Heart right ventricle (tissue), 16 donors: ENCODE results near the gene USE1. TPM values are rescaled to one million over a fixed set of nuclear protein-coding genes. Genes with fewer than 3 reads are reported as not detected.

Source experiments
- ATAC-seq, 8 donors: fragments of 200-7000 bp; cut with Tn5 transposase; one replicate each; pipeline ENCODE4 v1.9.1; 2020; ENCODE audit warnings: mild to moderate bottlenecking in 8 of 8, moderate library complexity in 8 of 8, moderate number of reproducible peaks in 1 of 8
- DNase-seq, 2 donors: peaks; one replicate each; pipeline ENCODE4 v3.0.0-alpha.2; 2020
- H3K27ac ChIP-seq, 10 donors: fragments of 200-600 bp; sonication (generic) in 2 of 10; one replicate each; pipeline versions ENCODE4 v1.5.0 to v1.8.0; 2020 to 2022; ENCODE audit warnings: mild to moderate bottlenecking in 3 of 10
- H3K27me3 ChIP-seq, 7 donors: fragments of 200-600 bp; one replicate each; pipeline ENCODE4 v1.8.0; 2021 to 2022; ENCODE audit warnings: mild to moderate bottlenecking in 2 of 7
- H3K36me3 ChIP-seq, 9 donors: fragments of 200-600 bp; sonication (generic) in 1 of 9; one replicate each; pipeline versions ENCODE4 v1.5.0 to v1.8.0; 2020 to 2022; ENCODE audit warnings: mild to moderate bottlenecking in 2 of 9
- H3K4me1 ChIP-seq, 9 donors: fragments of 200-600 bp; sonication (generic) in 1 of 9; one replicate each; pipeline versions ENCODE4 v1.5.0 to v1.8.0; 2020 to 2022; ENCODE audit warnings: mild to moderate bottlenecking in 4 of 9
- H3K4me3 ChIP-seq, 10 donors: fragments of 200-600 bp; sonication (generic) in 2 of 10; one replicate each; pipeline versions ENCODE4 v1.5.0 to v1.8.0; 2020 to 2022; ENCODE audit warnings: mild to moderate bottlenecking in 7 of 10, moderate library complexity in 2 of 10
- H3K9me3 ChIP-seq, 11 donors: fragments of 200-600 bp in 10 of 11; sonication (generic) in 2 of 11; one replicate each; pipeline versions ENCODE4 v1.5.0 to v1.8.0; 2013 to 2022; ENCODE audit warnings: mild to moderate bottlenecking in 2 of 11, control low read depth in 1 of 11, moderate library complexity in 1 of 11
- CTCF ChIP-seq, 9 donors: fragments of 200-600 bp; sonication (generic) in 2 of 9; IDR thresholded peaks; one replicate each; pipeline versions ENCODE4 v1.5.0 to v1.8.0; 2021 to 2022; ENCODE audit warnings: antibody characterized with exemption in 9 of 9, mild to moderate bottlenecking in 5 of 9, moderate library complexity in 1 of 9
- WGBS, 2 donors: extraction: QIAGEN DNeasy Blood & Tissue Kit; methylation state at CpG; one replicate each; pipeline ENCODE4 v1.1.7; 2013; ENCODE audit warnings: inconsistent platforms in 1 of 2; 5-methylcytosine and 5-hydroxymethylcytosine counted together
- intact Hi-C, 10 donors: fragments of 100-400 bp; cut with DNase I; formaldehyde crosslinking; loops; one replicate each; pipeline versions ENCODE4 v1.11.1 to v1.14.2; 2022
- polyA plus RNA-seq, 2 donors: library from polyadenylated mRNA; stranded (reverse); fragments of 200-250 nt; gene quantifications; one replicate each; pipeline ENCODE4 v1.2.3, GENCODE V29; 2013
- total RNA-seq, 10 donors: library from RNA; stranded (reverse); fragmentation: NEBNext Ultra II Directional in 3 of 10; extraction: Animal tissue kit (Norgen Biotek cat#: 25700) in 3 of 10; gene quantifications; one replicate each; pipeline versions ENCODE4 v1.2.1 to v1.2.4, GENCODE V29; 2021 to 2023
- donor health status: Arrhythmogenic right ventricular cardiomyopathy.
- donor health status: ischemic (EF 13 %, LVEDD 7.1; RV severe dilation, severe dysfunction).
- donor health status: healthy with polysubstance abuse.
- donor health status: DM: no; HTN: yes; CAD: no.
- donor health status: DM: no; HTN: no; CAD: no.
- donor health status: ischemic (EF 25% LVEDD 6.9; RV normal size, moderate dysfunction).
- donor health status: ischemic (EF 25% LVEDD 5.7; RV mildly dilated, moderate dysfunction).
- donor health status: healthy.
- donor health status: DM: yes; HTN: yes; CAD: no.
- donor health status: Ischemic cardiomyopathy.
- donor health status: ischemic (EF 35%, LVEDD 5.7; RV mildly dilated, moderate dysfunction).
- donor health status: nonischemic (EF 11% LVEDD 7.7; RV severe dilation, severe dysfunction).
- donor health status: DM: yes; HTN: yes; CAD: no.
- donor health status: PGD.
- donor health status: ischemic (EF 29% LVEDD 5.4; RV normal size, mild dysfunction).
- donor health status: nonischemic (EF 23%, LVEDD 6.1; RV moderate dilation, normal function).

USE1 gene
- total and polyA plus RNA-seq, 12 donors, result 25.1 to 67.6 (median 30.2) TPM

- no peak for ATAC-seq
- 73 to 75% methylated on average over 18 of the region's 18 CpGs for WGBS, 2 donors
- Histone ChIP-seq H3K27ac (no peak overlapping the region), H3K9me3 (peaks cover 0 to 16% (median 6%) of the 10 kb centered on the region in 11 donors), H3K27me3 (no peaks in the 10 kb centered on the region), H3K36me3 (peaks cover 0 to 90% (median 0%) of the 10 kb centered on the region in 9 donors), H3K4me1 (no peaks in the 10 kb centered on the region), H3K4me3 (no peak overlapping the region)
- no peak for DNase-seq
- intact Hi-C loops, result no loop called here
- TF ChIP-seq CTCF (IDR thresholded peaks at IDR 0.05), result no peak
Measured at GRCh38 chr19:17255150-17255621, 40.0 kb downstream of the USE1 start.

DNA sequence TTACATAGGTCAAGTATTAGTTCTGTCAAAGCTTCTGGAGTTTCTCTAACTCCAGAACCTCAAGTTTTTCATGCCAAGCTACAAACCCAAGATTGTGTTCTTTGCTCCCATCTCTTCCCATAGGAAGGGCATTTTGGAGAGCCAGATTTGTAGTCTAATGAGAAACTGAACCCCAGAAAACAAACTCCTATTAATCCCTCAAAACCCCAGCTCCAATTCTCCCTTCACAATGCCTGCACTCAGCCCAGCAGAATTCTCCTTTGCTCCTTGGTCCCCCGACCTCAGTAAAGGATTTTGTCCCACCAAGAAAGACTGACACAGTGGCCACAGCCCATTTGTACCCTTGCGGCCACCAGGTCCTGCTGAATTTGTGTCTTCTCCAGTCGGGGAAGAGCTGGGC, 41.0 kb downstream of the USE1 start:
- Histone ChIP-seq H3K4me3 (no peak overlapping the region), H3K27me3 (no peaks in the 10 kb centered on the region), H3K4me1 (peaks cover 0 to 9% (median 0%) of the 10 kb centered on the region in 9 donors), H3K36me3 (peaks cover 0 to 85% (median 0%) of the 10 kb centered on the region in 9 donors), H3K27ac (no peak overlapping the region), H3K9me3 (peaks cover 0 to 16% (median 6%) of the 10 kb centered on the region in 11 donors)
- no peak for ATAC-seq
- WGBS, 2 donors, result 86 to 87% methylated on average over 3 of the region's 3 CpGs
- TF ChIP-seq CTCF (IDR thresholded peaks at IDR 0.05), result no peak
- intact Hi-C loops, result no loop called here
- DNase-seq, result no peak

DNA sequence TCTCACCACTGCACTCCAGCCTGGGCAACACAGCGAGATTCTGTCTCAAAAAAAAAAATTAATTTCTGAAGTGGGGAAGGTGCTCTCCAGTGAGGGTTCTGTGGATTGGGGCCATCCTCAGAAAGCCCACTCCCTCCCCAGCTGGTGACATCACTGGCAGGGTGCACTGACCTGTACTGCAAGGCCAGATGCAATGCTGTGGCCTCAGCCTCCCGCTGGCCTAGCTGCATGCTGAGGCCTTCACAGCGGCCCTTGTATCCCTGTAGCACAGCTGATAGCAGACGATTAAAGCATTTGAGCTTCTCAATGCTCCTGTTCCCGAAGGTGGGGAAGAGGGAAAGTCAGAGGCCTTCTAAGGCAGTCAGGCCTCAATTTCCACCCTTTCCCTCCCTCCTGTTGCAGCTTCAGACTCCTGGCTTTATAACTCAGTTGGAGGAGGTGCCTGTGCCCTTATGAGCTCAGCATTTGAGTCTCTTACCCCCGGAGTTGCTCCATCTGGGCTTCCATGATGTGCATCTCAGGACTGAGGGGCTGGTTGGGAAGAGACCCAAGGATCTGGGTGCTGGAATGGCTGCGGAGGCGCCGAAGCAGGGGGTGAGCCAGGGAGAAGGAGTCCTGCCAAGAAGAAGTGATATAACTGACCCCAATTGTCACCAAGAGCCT, 44.1 kb downstream of the USE1 start:
- TF ChIP-seq CTCF (IDR thresholded peaks at IDR 0.05), result no peak
- Histone ChIP-seq H3K9me3 (peaks cover 0 to 16% (median 6%) of the 10 kb centered on the region in 11 donors), H3K4me1 (peaks cover 0 to 21% (median 4%) of the 10 kb centered on the region in 9 donors), H3K4me3 (no peak overlapping the region), H3K27ac (no peak overlapping the region), H3K27me3 (no peaks in the 10 kb centered on the region), H3K36me3 (peaks cover 0 to 55% (median 0%) of the 10 kb centered on the region in 9 donors)
- WGBS, 2 donors, result 93 to 95% methylated on average over 9 of the region's 9 CpGs
- ATAC-seq, result no peak
- intact Hi-C loops, result no loop called here
- no peak for DNase-seq

- ATAC-seq, result no peak
- peaks cover 0 to 24% (median 4%) of the 10 kb centered on the region in 9 donors for H3K4me1 ChIP-seq
- 29 to 64% methylated on average over 1 of the region's 1 CpG for WGBS, 2 donors
- H3K36me3 ChIP-seq, result peaks cover 0 to 48% (median 0%) of the 10 kb centered on the region in 9 donors
- no peak overlapping the region for H3K27ac ChIP-seq
- no peak overlapping the region for H3K4me3 ChIP-seq
- H3K9me3 ChIP-seq, result peaks cover 0 to 16% (median 6%) of the 10 kb centered on the region in 11 donors
- DNase-seq, result no peak
- TF ChIP-seq CTCF (IDR thresholded peaks at IDR 0.05), result no peak
- no peaks in the 10 kb centered on the region for H3K27me3 ChIP-seq
- intact Hi-C loops, result loop anchor here in 1 of 10 donors (2.0 kb wide), 1 partner anchor 23 kb away; no protein-coding TSS in a partner anchor
Measured at GRCh38 chr19:17259934-17260333, 44.8 kb downstream of the USE1 start.
